ENCODE data around the gene SCN3A.

Gene SCN3A

DNA sequence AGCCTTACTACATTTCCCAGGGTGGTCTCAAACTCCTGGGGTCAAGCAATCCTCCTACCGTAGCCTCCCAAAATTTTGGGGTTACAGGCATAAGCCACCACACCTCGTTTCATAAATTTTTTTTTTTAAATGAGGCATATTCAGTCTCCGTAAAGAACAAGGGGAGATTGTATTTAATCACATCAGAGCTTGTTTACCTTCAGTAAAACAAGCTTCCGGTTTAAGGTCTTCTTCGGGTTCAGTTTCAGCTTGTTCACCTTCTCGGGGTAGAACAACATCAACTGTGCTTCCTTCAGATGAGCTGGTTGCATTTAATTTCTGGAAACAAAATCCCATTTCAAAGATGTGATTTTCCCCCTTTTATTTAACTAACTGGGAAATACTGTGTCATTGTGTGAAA, 88.6 kb downstream of the SCN3A start:
- TF ChIP-seq, protein P1, sequence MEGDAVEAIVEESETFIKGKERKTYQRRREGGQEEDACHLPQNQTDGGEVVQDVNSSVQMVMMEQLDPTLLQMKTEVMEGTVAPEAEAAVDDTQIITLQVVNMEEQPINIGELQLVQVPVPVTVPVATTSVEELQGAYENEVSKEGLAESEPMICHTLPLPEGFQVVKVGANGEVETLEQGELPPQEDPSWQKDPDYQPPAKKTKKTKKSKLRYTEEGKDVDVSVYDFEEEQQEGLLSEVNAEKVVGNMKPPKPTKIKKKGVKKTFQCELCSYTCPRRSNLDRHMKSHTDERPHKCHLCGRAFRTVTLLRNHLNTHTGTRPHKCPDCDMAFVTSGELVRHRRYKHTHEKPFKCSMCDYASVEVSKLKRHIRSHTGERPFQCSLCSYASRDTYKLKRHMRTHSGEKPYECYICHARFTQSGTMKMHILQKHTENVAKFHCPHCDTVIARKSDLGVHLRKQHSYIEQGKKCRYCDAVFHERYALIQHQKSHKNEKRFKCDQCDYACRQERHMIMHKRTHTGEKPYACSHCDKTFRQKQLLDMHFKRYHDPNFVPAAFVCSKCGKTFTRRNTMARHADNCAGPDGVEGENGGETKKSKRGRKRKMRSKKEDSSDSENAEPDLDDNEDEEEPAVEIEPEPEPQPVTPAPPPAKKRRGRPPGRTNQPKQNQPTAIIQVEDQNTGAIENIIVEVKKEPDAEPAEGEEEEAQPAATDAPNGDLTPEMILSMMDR (IDR thresholded peaks at IDR 0.05; ENCODE audit: extremely low read depth, missing control alignments) = no peak
- DNase-seq (ENCODE audit: low spot score) = no peak

DNA sequence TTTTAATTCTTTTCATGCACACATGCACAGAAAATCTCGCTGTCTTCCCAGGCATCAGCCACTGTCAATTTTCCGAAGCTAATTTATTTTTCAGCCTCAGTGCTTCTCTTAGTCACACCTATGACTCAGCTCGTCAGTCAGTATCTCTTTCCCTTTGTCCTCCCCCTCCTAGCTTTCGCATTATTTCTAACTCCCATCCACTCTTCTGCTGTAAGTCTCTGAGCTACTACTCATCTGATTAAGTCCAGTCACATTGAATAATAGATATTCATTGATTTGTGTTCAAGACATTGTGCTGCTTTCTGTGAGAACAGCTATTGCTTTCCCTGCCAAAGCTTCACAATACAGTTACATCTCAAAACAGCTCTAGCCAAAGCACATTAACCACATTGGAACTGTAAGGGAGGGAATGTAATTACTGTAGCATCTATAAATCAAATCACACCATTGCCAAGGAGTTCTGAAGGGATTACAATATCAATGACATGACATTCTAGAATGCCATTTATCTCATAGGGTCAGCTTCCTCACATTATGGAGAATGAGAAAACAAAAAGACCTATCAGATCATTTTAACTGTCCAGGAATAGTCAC, 89.4 kb downstream of the SCN3A start:
- TF ChIP-seq, protein P1 (IDR thresholded peaks at IDR 0.05; ENCODE audit: extremely low read depth, missing control alignments) = no peak
- DNase-seq (ENCODE audit: low spot score) = no peak

DNA sequence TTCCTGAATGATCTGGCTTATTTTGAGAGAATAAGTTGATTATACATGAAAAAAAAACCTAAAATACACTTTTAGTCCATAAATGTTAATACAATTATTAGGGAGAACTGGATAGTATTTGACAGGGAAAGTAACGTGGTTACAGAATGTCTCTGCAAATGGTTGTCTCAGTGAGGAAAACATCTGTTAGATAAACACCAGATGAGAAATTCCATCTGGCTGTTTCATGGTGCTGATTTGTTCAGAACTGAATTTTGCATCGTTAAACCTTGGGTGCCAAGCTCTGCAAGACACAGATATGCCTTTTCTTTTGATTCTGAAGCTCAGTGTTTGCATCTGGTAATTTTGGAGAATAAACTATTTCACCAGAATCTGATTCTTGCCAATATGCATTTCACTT, 90.4 kb downstream of the SCN3A start:
- DNase-seq (ENCODE audit: low spot score) = no peak
- TF ChIP-seq, protein P1 (IDR thresholded peaks at IDR 0.05; ENCODE audit: extremely low read depth, missing control alignments) = no peak

DNA sequence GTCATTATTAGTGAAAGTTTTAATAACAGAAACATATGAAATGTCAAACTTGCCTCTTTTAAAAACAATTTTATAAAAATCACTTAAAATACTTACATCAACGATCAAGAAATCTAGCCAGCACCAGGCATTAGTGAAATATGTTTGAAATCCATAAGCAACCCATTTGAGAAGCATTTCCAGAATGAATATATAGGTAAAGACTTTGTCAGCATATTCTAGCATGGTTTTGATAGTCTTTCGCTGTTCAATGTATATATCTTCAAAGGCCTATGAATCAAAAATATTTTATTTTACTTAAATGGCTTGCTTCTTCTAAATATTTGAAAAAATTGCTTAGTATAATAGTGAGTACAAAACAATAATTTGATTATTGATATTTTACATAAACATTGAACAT, 91.1 kb downstream of the SCN3A start:
- TF ChIP-seq, protein P1 (IDR thresholded peaks at IDR 0.05; ENCODE audit: extremely low read depth, missing control alignments) = no peak

DNA sequence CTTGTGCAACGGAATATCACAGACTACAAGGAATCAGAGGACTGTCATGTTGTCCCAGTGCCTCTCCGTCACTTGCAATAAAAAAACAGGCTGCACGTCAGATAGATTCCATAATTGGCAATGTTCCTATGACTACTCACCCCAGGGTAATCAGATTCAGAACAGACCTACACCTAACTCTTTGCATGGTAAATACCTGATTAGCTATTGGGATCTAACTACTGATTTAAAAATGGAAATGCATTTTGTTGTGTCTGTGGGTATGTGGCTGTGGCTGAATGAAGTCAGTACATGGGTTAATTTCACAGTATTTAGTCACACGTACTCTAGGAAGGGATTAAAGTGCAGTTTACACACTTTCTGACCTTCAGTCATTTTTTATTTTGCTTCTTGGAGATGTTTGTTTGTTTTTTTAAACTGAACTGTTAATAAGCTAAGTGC, 91.7 kb downstream of the SCN3A start:
- TF ChIP-seq, protein P1 (IDR thresholded peaks at IDR 0.05; ENCODE audit: extremely low read depth, missing control alignments) = no peak
- no peak for DNase-seq (ENCODE audit: low spot score)

More for the DNA sequence above, 91.1 kb downstream of the SCN3A start:
- DNase-seq (ENCODE audit: low spot score) = no peak

DNA sequence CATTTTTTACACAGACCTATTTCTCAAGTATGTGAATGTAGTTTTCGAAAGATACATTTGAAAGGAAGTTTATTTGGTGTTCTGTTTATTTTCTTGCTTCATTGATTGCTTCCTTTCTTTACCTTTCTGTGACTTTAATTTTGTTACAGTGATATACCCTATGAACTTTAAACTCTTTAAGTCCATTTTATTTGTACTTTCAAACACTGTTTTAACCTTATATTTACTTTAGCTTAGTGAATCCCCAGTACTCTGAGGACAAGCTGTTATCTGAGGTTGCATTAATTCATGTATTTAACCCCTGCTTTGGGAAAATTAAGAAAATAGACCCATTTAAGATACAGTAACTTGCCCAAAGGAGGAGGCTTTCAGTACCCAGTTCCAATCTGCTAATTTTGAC, 93.5 kb downstream of the SCN3A start:
- TF ChIP-seq, protein P1 (IDR thresholded peaks at IDR 0.05; ENCODE audit: extremely low read depth, missing control alignments) = no peak
- DNase-seq (ENCODE audit: low spot score) = no peak

DNA sequence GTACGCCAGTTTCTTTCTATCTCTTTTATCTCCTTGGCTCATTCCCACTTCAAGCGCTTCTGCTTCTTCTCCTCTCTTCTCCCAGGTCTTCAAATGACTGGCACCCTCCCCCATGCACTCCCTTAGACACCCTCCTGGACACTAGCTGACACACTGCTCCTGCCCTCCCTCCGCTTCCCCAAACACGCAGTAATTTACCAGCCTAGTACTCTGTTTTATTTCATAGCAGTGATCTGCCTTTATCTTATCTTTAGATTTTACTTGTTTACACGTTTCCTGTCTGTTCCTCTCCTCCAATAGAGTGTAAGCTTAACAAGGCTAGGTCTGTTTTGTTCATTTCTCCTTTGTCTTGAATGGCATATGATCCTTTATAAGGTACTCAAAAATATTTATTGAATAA, 93.9 kb downstream of the SCN3A start:
- TF ChIP-seq, protein P1 (IDR thresholded peaks at IDR 0.05; ENCODE audit: extremely low read depth, missing control alignments) = no peak
- DNase-seq (ENCODE audit: low spot score) = no peak
